HG03439 (cell line): ENCODE measurements around the gene ISCU.

ENCODE experiments used
- ATAC-seq: cut with Tn5 transposase; IDR thresholded peaks from one replicate; pipeline ENCODE4 v1.9.1; 2021; ENCODE audit warnings: mild to moderate bottlenecking, moderate library complexity; ENCODE audit not compliant: unreplicated experiment

Gene ISCU

GRCh38 chr12:108602209-108602705 lies 39.9 kb downstream of the ISCU start:
- ATAC-seq: no peak

- no peak for ATAC-seq
Measured at GRCh38 chr12:108602976-108603704, 40.7 kb downstream of the ISCU start.

- no peak for ATAC-seq
Measured at GRCh38 chr12:108603743-108604142, 41.3 kb downstream of the ISCU start.

GRCh38 chr12:108604208-108604941 lies 42.0 kb downstream of the ISCU start:
- no peak for ATAC-seq

- no peak for ATAC-seq
Measured at GRCh38 chr12:108605000-108605689, 42.7 kb downstream of the ISCU start.

- ATAC-seq: no peak
Measured at GRCh38 chr12:108605690-108606406, 43.5 kb downstream of the ISCU start.

- no peak for ATAC-seq
Measured at GRCh38 chr12:108606492-108606891, 44.1 kb downstream of the ISCU start.

- no peak for ATAC-seq
Measured at GRCh38 chr12:108607981-108608600, 45.7 kb downstream of the ISCU start.

GRCh38 chr12:108608616-108609015 lies 46.2 kb downstream of the ISCU start:
- ATAC-seq: no peak

- no peak for ATAC-seq
Measured at GRCh38 chr12:108609537-108610335, 47.3 kb downstream of the ISCU start.

- no peak for ATAC-seq
Measured at GRCh38 chr12:108610336-108610815, 48.0 kb downstream of the ISCU start.

GRCh38 chr12:108610856-108611605 lies 48.6 kb downstream of the ISCU start:
- ATAC-seq: no peak

GRCh38 chr12:108611884-108612415 lies 49.6 kb downstream of the ISCU start:
- no peak for ATAC-seq

GRCh38 chr12:108612788-108613282 lies 50.4 kb downstream of the ISCU start:
- no peak for ATAC-seq

GRCh38 chr12:108613548-108613947 lies 51.2 kb downstream of the ISCU start:
- no peak for ATAC-seq

GRCh38 chr12:108614041-108614440 lies 51.6 kb downstream of the ISCU start:
- no peak for ATAC-seq

GRCh38 chr12:108614639-108615038 lies 52.2 kb downstream of the ISCU start:
- no peak for ATAC-seq

GRCh38 chr12:108615918-108616317 lies 53.5 kb downstream of the ISCU start:
- ATAC-seq: no peak
